HG03135 (cell line): ENCODE data around the gene HEPN1.

ENCODE experiments used
- ATAC-seq: cut with Tn5 transposase; IDR thresholded peaks from one replicate; pipeline ENCODE4 v1.9.1; 2021; ENCODE audit warnings: mild to moderate bottlenecking, moderate library complexity; ENCODE audit not compliant: unreplicated experiment

HEPN1 gene

GRCh38 chr11:124884340-124884739, 34.7 kb upstream of the HEPN1 start:
- no peak for ATAC-seq

GRCh38 chr11:124884869-124885479, 34.1 kb upstream of the HEPN1 start:
- ATAC-seq, result no peak

- ATAC-seq, result no peak
Measured at GRCh38 chr11:124886476-124886875, 32.6 kb upstream of the HEPN1 start.

GRCh38 chr11:124886978-124887666, 31.9 kb upstream of the HEPN1 start:
- no peak for ATAC-seq

DNA sequence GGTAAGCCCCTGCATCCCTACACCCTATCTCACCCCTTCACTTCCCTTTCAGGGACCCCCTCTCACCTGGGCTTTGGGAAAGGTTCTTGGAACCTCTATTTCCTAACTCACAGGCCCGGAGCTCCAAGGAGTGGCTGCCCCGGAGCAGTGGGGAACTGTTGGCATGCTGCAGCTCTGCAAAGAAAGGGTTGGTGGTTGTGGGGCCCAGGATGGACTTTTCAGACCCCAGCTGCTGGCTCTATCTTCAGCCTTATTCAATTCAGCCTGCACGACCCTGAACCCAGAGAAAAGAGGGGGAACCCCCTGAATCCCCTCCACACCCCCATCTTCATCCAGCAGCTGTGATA, 31.4 kb upstream of the HEPN1 start:
- ATAC-seq, result no peak

GRCh38 chr11:124889191-124890091, 29.6 kb upstream of the HEPN1 start:
- no peak for ATAC-seq

DNA sequence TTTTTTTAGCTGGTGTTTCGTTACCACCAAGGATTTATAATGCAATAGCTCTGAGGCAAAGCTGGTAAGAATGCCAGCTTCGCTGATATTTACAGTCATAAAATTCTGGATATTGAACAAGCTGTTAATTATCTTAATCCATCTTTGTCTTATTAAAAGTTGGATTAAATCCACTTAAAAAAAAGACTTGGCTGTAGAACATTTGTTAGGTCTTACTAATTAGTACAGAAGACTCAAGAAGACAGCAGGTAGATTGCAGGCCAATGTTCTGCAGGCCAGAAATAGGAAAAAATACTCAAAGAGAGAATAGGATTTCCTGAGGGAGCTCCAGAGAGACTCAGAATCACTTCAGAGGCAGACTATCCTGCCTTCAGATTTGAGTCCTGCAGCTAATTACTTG, 28.9 kb upstream of the HEPN1 start:
- no peak for ATAC-seq

GRCh38 chr11:124890683-124891372, 28.2 kb upstream of the HEPN1 start:
- ATAC-seq, result no peak

DNA sequence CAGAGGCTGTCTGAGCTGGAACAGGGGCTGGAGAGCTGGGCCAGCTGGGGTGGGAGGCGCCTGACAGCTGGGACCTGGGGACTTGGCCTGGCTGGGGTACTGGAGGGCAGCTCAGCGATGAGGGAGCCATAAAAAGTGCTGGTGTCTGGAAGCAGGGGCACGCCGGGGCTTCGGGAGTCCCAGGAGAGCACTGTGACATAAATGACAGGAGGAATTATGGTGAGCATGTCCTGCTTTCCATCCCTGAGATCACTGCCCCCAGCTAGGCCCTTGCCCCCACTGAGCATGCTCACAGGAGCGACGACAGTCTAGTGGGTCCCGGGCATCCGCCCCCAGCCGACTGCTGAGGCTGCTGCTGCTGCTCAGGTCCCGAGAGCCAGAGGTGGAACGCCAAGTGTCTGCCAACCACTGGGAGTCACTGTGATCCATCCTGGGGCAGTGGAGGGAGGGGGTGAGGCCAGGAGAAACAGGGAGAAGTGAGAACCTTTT, 27.6 kb upstream of the HEPN1 start:
- no peak for ATAC-seq

DNA sequence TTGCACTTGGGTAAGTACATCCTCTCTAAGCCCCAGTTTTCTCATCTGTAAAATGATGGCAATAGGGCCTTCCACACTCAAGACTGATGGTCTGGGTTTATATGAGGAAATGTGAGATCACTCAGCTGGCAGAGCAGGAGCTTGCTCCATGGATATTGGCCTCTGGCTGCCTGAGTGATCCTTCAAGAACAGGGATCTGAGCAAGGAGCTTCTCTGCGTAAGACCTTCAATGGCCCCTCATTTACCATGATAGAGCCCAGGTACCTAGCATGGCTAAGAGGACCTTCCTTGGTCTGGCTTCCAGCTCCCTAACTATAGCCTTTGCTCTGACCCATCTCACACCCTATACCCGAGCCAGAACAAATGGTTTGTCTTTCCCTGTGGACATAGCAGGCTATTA, 26.9 kb upstream of the HEPN1 start:
- ATAC-seq, result no peak

GRCh38 chr11:124892750-124893454, 26.1 kb upstream of the HEPN1 start:
- ATAC-seq, result no peak

DNA sequence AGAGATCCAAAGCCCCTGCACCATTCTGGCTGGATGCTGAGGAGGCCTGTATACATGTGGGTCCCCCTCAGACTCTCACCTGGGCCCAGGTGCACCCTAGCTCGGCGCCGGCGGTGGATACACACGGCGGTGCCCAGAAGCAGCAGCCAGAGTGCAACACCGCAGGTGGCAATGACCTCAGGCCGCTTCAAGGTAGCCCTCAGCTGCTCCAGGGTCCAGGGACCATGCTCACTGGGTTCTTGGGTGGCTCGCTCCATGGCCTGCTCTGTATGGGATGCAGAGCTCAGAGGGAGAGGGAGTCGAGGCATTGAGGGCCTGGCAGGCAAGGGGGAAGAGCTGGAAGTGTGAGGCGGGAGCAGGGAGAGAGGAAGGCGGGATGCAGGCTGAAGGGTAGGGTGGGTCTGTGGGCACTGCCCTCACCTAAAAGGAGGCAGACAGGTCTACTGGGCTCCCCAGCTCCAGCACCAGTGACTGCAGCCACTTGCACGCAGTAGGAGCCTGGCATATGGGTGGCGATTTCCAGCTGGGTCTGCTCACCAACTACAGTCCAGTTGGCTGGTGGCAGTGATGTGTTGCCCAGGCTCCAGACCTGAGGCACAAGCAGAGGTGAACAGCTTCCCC, 25.2 kb upstream of the HEPN1 start:
- no peak for ATAC-seq

GRCh38 chr11:124894606-124895430, 24.2 kb upstream of the HEPN1 start:
- no peak for ATAC-seq

DNA sequence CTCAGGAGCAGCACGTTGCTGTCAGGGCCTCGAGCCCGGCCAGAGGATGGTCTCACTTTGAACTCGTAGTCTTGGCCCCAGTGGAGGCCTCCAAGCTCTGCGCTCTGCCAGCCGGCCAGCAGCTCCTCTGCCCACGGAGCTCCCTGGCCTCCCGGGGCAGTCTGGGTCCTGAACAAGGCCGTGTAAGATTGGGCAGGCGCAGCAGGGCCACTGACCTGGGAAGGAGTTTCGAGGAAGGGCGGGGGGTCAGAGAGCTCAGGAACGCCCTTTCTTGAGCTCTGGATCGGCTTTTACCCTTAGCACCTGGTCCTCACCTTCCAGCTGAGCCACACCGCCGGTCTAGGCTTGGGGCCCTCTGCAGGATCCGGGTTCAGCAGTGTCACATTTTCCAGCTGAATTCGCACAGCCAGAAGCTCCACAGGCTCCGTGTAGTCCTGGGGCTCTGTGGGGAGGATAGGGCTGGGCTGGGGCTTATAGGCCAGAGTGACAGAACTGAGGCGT, 23.5 kb upstream of the HEPN1 start:
- no peak for ATAC-seq

- no peak for ATAC-seq
Measured at GRCh38 chr11:124896071-124896750, 22.8 kb upstream of the HEPN1 start.

GRCh38 chr11:124896821-124897391, 22.1 kb upstream of the HEPN1 start:
- ATAC-seq, result no peak

GRCh38 chr11:124897674-124898262, 21.3 kb upstream of the HEPN1 start, which contains the start of gene ROBO4:
Gene ROBO4 (minus strand): TSS chr11:124897865. CDS start chr11:124897795, 70 bp downstream.
- no peak for ATAC-seq

GRCh38 chr11:124898263-124898680, 20.8 kb upstream of the HEPN1 start:
- no peak for ATAC-seq
